ENCODE data around the gene FGA. TPM values are rescaled to one million over a fixed set of nuclear protein-coding genes. Genes with fewer than 3 reads are reported as not detected.

Gene FGA
- total and polyA plus RNA-seq, 9 of the 15 experiments (the other 6 are each of a cell fraction or from before 2014, with no cell fraction given) = 0.04 to 2.5 (median 0.07) TPM; not detected in 5

DNA sequence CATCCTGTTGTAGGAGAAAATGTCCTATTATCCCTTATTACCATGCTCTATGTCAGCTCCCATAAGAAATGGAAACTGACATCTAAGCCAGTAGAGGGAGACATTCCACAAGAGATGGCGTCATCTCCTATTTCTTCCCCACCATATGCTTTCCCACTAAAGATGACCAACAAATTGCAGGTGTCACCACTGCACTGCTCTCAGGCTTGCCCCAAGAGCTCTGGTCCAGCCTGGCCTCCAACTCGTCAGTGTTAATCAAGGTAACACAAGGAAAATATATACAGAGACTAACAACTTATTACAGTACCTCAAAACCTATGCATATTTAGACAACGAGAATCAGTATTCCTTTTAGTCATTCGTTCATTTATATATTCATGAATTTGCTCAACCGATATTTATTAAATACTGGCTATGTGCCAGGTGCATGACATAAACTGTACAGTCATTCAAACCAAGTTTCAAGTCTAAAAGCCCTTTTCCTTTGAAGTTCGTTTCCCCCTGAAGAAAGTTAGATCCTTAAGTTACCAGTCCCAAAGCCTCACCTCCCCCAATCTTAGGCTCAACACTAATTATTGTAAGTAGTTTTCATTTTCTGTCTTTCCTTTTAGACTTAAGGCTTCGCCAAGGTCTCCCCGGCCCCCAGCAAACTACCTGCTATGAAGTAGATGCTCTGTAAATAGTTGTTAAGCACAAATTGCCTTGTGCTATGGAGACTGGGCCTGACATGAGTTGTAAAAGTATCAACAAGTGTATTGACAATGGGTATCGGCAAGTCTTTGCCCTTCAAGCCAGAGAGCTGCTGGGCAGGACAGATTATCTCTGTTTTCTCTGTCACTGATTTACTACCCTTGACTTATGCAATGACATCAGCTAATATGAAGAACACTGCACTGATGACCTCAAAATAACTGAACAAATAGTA is 30.8 kb downstream of the FGA start (continued):
- TF ChIP-seq, protein P1, sequence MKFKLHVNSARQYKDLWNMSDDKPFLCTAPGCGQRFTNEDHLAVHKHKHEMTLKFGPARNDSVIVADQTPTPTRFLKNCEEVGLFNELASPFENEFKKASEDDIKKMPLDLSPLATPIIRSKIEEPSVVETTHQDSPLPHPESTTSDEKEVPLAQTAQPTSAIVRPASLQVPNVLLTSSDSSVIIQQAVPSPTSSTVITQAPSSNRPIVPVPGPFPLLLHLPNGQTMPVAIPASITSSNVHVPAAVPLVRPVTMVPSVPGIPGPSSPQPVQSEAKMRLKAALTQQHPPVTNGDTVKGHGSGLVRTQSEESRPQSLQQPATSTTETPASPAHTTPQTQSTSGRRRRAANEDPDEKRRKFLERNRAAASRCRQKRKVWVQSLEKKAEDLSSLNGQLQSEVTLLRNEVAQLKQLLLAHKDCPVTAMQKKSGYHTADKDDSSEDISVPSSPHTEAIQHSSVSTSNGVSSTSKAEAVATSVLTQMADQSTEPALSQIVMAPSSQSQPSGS (CRISPR knock-in tag; IDR thresholded peaks at IDR 0.05) = no peak
- TF ChIP-seq ZEB2 (IDR thresholded peaks at IDR 0.05) = no peak
- TF ChIP-seq SMAD3 (CRISPR knock-in tag; conservative IDR thresholded peaks at IDR 0.05) = no peak
- no peak for TF ChIP-seq SREBF1 (IDR thresholded peaks at IDR 0.05; ENCODE audit: borderline replicate concordance, low read depth, low read length)
- TF ChIP-seq CREM (IDR thresholded peaks at IDR 0.05; ENCODE audit: low read depth) = peak; percentile 53; the same call in 1 of the 2 replicates
- no peak for TF ChIP-seq MBD2 (IDR thresholded peaks at IDR 0.05; ENCODE audit: borderline replicate concordance, low read depth)
- TF ChIP-seq KDM2B (CRISPR knock-in tag; IDR thresholded peaks at IDR 0.05) = no peak
- no peak for TF ChIP-seq LARP7 (IDR thresholded peaks at IDR 0.05)
- no peak for TF ChIP-seq GTF2F1 (IDR thresholded peaks at IDR 0.05; ENCODE audit: low read depth, low read length)
- no peak for TF ChIP-seq MYNN (IDR thresholded peaks at IDR 0.05)
- no peak for TF ChIP-seq MYNN (CRISPR knock-in tag; IDR thresholded peaks at IDR 0.05)
- TF ChIP-seq ETV1 (tag; conservative IDR thresholded peaks at IDR 0.05; ENCODE audit: low read depth) = no peak
- no peak for TF ChIP-seq LCOR (CRISPR knock-in tag; IDR thresholded peaks at IDR 0.05)
- no peak for TF ChIP-seq ZFP36 (IDR thresholded peaks at IDR 0.05; ENCODE audit: low read depth, low read length, partially characterized antibody)
- TF ChIP-seq, protein P2, sequence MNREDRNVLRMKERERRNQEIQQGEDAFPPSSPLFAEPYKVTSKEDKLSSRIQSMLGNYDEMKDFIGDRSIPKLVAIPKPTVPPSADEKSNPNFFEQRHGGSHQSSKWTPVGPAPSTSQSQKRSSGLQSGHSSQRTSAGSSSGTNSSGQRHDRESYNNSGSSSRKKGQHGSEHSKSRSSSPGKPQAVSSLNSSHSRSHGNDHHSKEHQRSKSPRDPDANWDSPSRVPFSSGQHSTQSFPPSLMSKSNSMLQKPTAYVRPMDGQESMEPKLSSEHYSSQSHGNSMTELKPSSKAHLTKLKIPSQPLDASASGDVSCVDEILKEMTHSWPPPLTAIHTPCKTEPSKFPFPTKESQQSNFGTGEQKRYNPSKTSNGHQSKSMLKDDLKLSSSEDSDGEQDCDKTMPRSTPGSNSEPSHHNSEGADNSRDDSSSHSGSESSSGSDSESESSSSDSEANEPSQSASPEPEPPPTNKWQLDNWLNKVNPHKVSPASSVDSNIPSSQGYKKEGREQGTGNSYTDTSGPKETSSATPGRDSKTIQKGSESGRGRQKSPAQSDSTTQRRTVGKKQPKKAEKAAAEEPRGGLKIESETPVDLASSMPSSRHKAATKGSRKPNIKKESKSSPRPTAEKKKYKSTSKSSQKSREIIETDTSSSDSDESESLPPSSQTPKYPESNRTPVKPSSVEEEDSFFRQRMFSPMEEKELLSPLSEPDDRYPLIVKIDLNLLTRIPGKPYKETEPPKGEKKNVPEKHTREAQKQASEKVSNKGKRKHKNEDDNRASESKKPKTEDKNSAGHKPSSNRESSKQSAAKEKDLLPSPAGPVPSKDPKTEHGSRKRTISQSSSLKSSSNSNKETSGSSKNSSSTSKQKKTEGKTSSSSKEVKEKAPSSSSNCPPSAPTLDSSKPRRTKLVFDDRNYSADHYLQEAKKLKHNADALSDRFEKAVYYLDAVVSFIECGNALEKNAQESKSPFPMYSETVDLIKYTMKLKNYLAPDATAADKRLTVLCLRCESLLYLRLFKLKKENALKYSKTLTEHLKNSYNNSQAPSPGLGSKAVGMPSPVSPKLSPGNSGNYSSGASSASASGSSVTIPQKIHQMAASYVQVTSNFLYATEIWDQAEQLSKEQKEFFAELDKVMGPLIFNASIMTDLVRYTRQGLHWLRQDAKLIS (CRISPR knock-in tag; IDR thresholded peaks at IDR 0.05) = no peak
- TF ChIP-seq CTBP1 (IDR thresholded peaks at IDR 0.05; ENCODE audit: borderline replicate concordance) = no peak; the same call in 1 of the 2 replicates
- TF ChIP-seq, protein P3, sequence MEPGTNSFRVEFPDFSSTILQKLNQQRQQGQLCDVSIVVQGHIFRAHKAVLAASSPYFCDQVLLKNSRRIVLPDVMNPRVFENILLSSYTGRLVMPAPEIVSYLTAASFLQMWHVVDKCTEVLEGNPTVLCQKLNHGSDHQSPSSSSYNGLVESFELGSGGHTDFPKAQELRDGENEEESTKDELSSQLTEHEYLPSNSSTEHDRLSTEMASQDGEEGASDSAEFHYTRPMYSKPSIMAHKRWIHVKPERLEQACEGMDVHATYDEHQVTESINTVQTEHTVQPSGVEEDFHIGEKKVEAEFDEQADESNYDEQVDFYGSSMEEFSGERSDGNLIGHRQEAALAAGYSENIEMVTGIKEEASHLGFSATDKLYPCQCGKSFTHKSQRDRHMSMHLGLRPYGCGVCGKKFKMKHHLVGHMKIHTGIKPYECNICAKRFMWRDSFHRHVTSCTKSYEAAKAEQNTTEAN (CRISPR knock-in tag; IDR thresholded peaks at IDR 0.05) = no peak
- TF ChIP-seq ELF4 (CRISPR knock-in tag; IDR thresholded peaks at IDR 0.05) = no peak
- no peak for TF ChIP-seq NR3C1 (CRISPR knock-in tag; IDR thresholded peaks at IDR 0.05)
- no peak for TF ChIP-seq HNRNPLL (IDR thresholded peaks at IDR 0.05; ENCODE audit: low read depth, low read length, poor library complexity, severe bottlenecking)
- TF ChIP-seq, protein P4, sequence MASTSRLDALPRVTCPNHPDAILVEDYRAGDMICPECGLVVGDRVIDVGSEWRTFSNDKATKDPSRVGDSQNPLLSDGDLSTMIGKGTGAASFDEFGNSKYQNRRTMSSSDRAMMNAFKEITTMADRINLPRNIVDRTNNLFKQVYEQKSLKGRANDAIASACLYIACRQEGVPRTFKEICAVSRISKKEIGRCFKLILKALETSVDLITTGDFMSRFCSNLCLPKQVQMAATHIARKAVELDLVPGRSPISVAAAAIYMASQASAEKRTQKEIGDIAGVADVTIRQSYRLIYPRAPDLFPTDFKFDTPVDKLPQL (IDR thresholded peaks at IDR 0.05; ENCODE audit: extremely low read depth, insufficient read length) = no peak

All from K562 (cell line).